Thyroid gland (tissue), 4 donors: ENCODE measurements around the gene SIL1.

ENCODE experiments used
- POLR2A ChIP-seq, 2 donors: fragments of 450-650 bp; IDR thresholded peaks; one replicate each; pipeline ENCODE4 v1.6.1; 2017; ENCODE audit warnings: antibody characterized with exemption in 2 of 2, mild to moderate bottlenecking in 2 of 2, moderate library complexity in 1 of 2
- TF ChIP-seq, protein P1 (sequence below), 6 experiments: fragments of 200-600 bp in 3 of 6; fragments of 450-650 bp in 3 of 6; sonication (generic) in 3 of 6; IDR thresholded peaks; one replicate each; pipeline ENCODE4 v1.5.1; 2016 to 2019; ENCODE audit warnings: antibody characterized with exemption in 6 of 6, mild to moderate bottlenecking in 2 of 6, inconsistent platforms in 1 of 6, moderate library complexity in 1 of 6

DNA sequence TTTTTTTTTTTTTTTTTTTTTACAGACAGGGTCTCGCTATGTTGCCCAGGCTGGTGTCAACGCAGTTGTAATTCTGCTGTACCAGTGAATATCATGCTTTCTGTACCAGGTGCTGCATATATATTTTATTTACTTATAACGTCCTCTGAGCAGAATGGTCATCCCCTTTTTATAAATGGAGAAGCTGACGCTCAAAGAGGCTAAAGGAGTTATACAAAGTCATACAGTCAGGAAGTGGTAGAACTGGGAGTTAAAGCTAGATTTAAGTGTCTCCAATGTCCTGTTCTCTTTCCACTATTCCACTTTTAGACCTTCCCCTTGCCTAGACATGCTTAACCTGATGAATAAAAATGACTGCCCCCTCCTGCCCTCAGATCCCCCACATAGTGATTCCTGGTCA is 1.2 kb upstream of the SIL1 start:
- no peak for TF ChIP-seq POLR2A (IDR thresholded peaks at IDR 0.05)
- TF ChIP-seq, protein P1, sequence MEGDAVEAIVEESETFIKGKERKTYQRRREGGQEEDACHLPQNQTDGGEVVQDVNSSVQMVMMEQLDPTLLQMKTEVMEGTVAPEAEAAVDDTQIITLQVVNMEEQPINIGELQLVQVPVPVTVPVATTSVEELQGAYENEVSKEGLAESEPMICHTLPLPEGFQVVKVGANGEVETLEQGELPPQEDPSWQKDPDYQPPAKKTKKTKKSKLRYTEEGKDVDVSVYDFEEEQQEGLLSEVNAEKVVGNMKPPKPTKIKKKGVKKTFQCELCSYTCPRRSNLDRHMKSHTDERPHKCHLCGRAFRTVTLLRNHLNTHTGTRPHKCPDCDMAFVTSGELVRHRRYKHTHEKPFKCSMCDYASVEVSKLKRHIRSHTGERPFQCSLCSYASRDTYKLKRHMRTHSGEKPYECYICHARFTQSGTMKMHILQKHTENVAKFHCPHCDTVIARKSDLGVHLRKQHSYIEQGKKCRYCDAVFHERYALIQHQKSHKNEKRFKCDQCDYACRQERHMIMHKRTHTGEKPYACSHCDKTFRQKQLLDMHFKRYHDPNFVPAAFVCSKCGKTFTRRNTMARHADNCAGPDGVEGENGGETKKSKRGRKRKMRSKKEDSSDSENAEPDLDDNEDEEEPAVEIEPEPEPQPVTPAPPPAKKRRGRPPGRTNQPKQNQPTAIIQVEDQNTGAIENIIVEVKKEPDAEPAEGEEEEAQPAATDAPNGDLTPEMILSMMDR (IDR thresholded peaks at IDR 0.05): no peak
